ENCODE measurements around the gene PXYLP1. TPM values are rescaled to one million over a fixed set of nuclear protein-coding genes. Genes with fewer than 3 reads are reported as not detected.

Gene PXYLP1
- total RNA-seq, 2 experiments from 2014 or later = 3.6 to 4.2 TPM

DNA sequence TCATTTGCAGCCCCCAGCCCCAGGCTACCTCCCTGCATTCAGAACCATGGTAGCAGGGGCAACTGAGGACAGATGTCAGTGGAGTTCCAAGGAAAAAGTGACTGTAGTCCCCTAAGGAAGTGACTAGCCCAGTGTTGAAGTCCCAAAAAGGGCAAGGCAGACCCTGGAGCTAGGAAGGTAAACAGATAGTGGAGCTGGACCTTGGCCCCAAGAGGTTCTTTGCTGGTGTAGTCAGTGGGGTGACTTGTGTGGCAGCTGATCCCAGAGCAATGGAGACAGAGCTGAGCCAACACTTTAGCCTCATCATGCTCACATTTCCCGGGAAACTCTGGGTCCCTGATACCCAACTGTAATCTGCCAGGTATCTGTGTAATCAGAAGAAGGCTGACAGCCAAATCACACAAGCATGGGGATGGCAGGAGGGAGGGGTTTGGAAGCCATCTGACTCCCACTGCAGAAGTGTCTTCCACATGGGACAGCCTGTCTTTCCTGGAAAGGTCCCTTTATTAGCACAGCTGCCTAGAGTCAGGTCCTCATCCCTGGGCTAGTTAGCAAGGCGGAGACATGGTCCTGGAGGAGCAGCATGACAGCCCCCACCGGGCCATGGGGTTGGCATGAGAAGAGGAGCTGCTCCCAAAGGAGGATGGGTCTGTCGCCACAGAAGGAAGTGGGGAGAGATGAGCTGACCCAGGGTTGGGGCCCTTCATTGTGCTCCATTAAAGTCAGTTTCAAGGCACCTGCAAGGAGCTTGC, 39.8 kb downstream of the PXYLP1 start:
- no peak overlapping the region for H3K27ac ChIP-seq (ENCODE audit: low read depth, low read length, poor library complexity, severe bottlenecking)
- no peaks in the 10 kb centered on the region for H3K36me3 ChIP-seq (ENCODE audit: insufficient read depth, low read length)
- no peak for TF ChIP-seq CTCF (conservative IDR thresholded peaks at IDR 0.05; ENCODE audit: low read length)
- no peak for TF ChIP-seq EZH2phosphoT487 (IDR thresholded peaks at IDR 0.05; ENCODE audit: borderline replicate concordance, low read depth, low read length)
- ChIA-PET CTCF (ENCODE audit: unreplicated experiment) (no interaction called here), POLR2A (no interaction called here)
- H3K9me3 ChIP-seq (ENCODE audit: low read length) = no peaks in the 10 kb centered on the region
- no peak for DNase-seq (ENCODE audit: low spot score)
- H4K20me1 ChIP-seq (ENCODE audit: insufficient read depth, low read length) = no peaks in the 10 kb centered on the region
- no peak overlapping the region for H3K4me2 ChIP-seq (ENCODE audit: low read length)
- no TSS peak for BruUV-seq (replicated peaks)
- no peaks in the 10 kb centered on the region for H3K4me1 ChIP-seq (ENCODE audit: insufficient read depth, low read length, poor library complexity, severe bottlenecking)
- no peaks in the 10 kb centered on the region for H3K9me2 ChIP-seq (ENCODE audit: insufficient read depth, low read length)
- H3K79me2 ChIP-seq (ENCODE audit: insufficient read depth, low read depth, low read length) = no peaks in the 10 kb centered on the region
- intact Hi-C loops (cut with micrococcal nuclease; ENCODE audit: unreplicated experiment) = no loop called here
- H3K4me3 ChIP-seq (ENCODE audit: low read depth, low read length, poor library complexity, severe bottlenecking) = no peak overlapping the region
- H2AFZ ChIP-seq (ENCODE audit: low read length) = no peak overlapping the region

DNA sequence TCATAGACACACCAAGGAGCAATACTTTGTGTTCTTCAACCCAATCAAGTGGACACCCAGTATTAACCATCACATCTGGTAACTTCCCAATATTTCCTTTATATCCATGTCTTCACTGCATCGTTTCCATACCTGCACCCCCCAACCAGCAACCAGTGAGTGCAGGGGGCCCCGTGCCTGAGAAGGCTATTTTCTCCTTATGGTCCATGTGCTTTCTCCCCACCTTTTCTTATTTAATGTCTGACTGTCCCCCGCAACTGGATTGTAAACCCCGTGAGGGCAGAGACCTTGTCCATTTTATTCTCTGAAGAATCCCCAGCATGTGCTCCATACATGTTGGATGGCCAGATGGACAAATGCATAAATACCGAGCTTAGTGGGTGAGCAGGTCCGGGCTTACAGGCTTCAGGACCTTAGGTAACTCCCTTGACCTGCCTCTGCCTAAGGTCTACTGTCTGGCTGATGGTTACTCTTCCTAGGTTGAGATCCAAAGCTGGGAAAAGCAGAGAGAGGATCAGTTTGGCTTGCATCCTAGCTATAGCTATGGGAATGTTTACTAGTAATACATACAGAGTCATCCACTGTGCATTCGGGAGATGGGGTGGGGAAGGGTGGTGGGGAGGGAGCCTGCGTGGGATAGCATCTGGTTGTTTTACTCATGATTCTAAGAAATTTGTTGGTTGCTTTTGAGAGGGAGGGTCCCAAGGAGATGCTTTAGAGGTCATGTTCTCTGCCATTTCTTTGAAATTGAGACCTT, 41.5 kb downstream of the PXYLP1 start:
- Histone ChIP-seq H3K4me3 (ENCODE audit: low read depth, low read length, poor library complexity, severe bottlenecking) (no peak overlapping the region), H3K79me2 (ENCODE audit: insufficient read depth, low read depth, low read length) (no peaks in the 10 kb centered on the region), H3K4me1 (ENCODE audit: insufficient read depth, low read length, poor library complexity, severe bottlenecking) (no peaks in the 10 kb centered on the region), H3K4me2 (ENCODE audit: low read length) (no peak overlapping the region), H3K27ac (ENCODE audit: low read depth, low read length, poor library complexity, severe bottlenecking) (no peak overlapping the region), H3K9me2 (ENCODE audit: insufficient read depth, low read length) (no peaks in the 10 kb centered on the region), H2AFZ (ENCODE audit: low read length) (no peak overlapping the region), H3K36me3 (ENCODE audit: insufficient read depth, low read length) (no peaks in the 10 kb centered on the region), H4K20me1 (ENCODE audit: insufficient read depth, low read length) (no peaks in the 10 kb centered on the region), H3K9me3 (ENCODE audit: low read length) (no peaks in the 10 kb centered on the region)
- no peak for TF ChIP-seq CTCF (conservative IDR thresholded peaks at IDR 0.05; ENCODE audit: low read length)
- TF ChIP-seq EZH2phosphoT487 (IDR thresholded peaks at IDR 0.05; ENCODE audit: borderline replicate concordance, low read depth, low read length) = no peak
- POLR2A ChIA-PET = interaction anchor here (0.7 kb wide), 1 partner anchor 10 kb away, joined by 6 read pairs; no protein-coding TSS in a partner anchor
- CTCF ChIA-PET (ENCODE audit: unreplicated experiment) = no interaction called here
- intact Hi-C loops (cut with micrococcal nuclease; ENCODE audit: unreplicated experiment) = no loop called here
- no TSS peak for BruUV-seq (replicated peaks)
- DNase-seq (ENCODE audit: low spot score) = no peak

Measured in OCI-LY7 (cell line).